Liver (tissue), 3 donors: ENCODE measurements around the gene CRB1.

Experiments used
- GABPA ChIP-seq, 2 donors: IDR thresholded peaks in 1 of 2; conservative IDR thresholded peaks in 1 of 2; 2 replicates each; pipeline ENCODE4 v1.6.1; 2016; ENCODE audit warnings: antibody characterized with exemption in 2 of 2, mild to moderate bottlenecking in 1 of 2, moderate library complexity in 1 of 2
- JUND ChIP-seq, 2 donors: IDR thresholded peaks; 2 replicates each; pipeline ENCODE4 v1.6.1; 2016; ENCODE audit warnings: antibody characterized with exemption in 2 of 2
- RAD21 ChIP-seq, 2 donors: IDR thresholded peaks; 2 replicates each; pipeline ENCODE4 v1.6.1; 2016; ENCODE audit warnings: antibody characterized with exemption in 2 of 2, mild to moderate bottlenecking in 2 of 2
- RXRA ChIP-seq, 2 donors: IDR thresholded peaks; 2 replicates each; pipeline ENCODE4 v1.6.1; 2017 to 2018; ENCODE audit warnings: antibody characterized with exemption in 2 of 2, mild to moderate bottlenecking in 1 of 2
- SP1 ChIP-seq: IDR thresholded peaks from 2 replicates; pipeline ENCODE4 v1.6.1; 2018; ENCODE audit warnings: antibody characterized with exemption, mild to moderate bottlenecking
- TAF1 ChIP-seq: conservative IDR thresholded peaks from 2 replicates; pipeline ENCODE4 v1.6.1; 2016; ENCODE audit warnings: antibody characterized with exemption, mild to moderate bottlenecking
- YY1 ChIP-seq: IDR thresholded peaks from 2 replicates; pipeline ENCODE4 v1.6.1; 2016; ENCODE audit warnings: antibody characterized with exemption, mild to moderate bottlenecking
- TF ChIP-seq, protein P1 (sequence below): fragments of 150-350 bp; IDR thresholded peaks from 2 replicates; pipeline ENCODE4 v1.5.1; 2017; ENCODE audit warnings: improper control_type of control experiment, low read depth, low read length; ENCODE audit not compliant: missing input control
- TF ChIP-seq, protein P2 (sequence below): IDR thresholded peaks from 2 replicates; pipeline ENCODE4 v1.6.1; 2016; ENCODE audit warnings: antibody characterized with exemption
- TF ChIP-seq, protein P3 (sequence below): IDR thresholded peaks from 2 replicates; pipeline ENCODE4 v1.6.1; 2016; ENCODE audit warnings: antibody characterized with exemption
- donor health status: healthy.
- donor health status: healthy.

DNA sequence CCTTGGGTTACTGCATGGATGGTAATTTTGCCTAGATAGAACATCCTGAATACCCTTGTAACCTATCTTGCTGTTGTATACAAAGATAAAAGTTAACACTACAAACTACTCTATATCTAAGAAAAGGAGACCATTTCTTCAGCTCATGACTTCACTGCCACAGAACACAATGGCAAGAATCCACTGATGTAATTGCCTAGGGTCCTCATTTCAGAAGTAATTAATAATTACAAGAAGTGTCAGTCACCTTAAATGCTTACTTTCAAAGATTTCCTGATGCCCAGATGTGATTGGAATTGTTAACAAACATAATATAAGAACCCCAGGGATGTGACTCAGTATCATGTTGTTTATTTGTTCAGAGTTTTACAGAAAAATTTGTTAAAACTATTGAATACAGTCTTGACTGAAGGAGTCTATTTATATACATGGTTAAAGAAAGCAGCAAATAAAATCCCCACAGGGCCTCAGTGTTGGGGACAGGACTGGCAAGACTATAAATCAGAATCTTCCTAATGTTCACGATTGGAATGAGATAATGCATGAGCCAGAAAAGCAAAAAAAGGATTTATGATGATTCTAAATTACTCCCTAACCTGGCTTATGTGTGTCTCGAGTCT lies 83.9 kb downstream of the CRB1 start:
- TF ChIP-seq, protein P1, sequence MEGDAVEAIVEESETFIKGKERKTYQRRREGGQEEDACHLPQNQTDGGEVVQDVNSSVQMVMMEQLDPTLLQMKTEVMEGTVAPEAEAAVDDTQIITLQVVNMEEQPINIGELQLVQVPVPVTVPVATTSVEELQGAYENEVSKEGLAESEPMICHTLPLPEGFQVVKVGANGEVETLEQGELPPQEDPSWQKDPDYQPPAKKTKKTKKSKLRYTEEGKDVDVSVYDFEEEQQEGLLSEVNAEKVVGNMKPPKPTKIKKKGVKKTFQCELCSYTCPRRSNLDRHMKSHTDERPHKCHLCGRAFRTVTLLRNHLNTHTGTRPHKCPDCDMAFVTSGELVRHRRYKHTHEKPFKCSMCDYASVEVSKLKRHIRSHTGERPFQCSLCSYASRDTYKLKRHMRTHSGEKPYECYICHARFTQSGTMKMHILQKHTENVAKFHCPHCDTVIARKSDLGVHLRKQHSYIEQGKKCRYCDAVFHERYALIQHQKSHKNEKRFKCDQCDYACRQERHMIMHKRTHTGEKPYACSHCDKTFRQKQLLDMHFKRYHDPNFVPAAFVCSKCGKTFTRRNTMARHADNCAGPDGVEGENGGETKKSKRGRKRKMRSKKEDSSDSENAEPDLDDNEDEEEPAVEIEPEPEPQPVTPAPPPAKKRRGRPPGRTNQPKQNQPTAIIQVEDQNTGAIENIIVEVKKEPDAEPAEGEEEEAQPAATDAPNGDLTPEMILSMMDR = no peak
- TF ChIP-seq RXRA (IDR thresholded peaks at IDR 0.05) (no peak), TAF1 (no peak), RAD21 (IDR thresholded peaks at IDR 0.05) (no peak), SP1 (no peak), YY1 (no peak), JUND (IDR thresholded peaks at IDR 0.05) (no peak), GABPA (IDR thresholded peaks at IDR 0.05 in 1 of 2, conservative IDR thresholded peaks at IDR 0.05 in 1 of 2) (no peak)
- TF ChIP-seq, protein P2, sequence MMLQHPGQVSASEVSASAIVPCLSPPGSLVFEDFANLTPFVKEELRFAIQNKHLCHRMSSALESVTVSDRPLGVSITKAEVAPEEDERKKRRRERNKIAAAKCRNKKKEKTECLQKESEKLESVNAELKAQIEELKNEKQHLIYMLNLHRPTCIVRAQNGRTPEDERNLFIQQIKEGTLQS = no peak
- TF ChIP-seq, protein P3, sequence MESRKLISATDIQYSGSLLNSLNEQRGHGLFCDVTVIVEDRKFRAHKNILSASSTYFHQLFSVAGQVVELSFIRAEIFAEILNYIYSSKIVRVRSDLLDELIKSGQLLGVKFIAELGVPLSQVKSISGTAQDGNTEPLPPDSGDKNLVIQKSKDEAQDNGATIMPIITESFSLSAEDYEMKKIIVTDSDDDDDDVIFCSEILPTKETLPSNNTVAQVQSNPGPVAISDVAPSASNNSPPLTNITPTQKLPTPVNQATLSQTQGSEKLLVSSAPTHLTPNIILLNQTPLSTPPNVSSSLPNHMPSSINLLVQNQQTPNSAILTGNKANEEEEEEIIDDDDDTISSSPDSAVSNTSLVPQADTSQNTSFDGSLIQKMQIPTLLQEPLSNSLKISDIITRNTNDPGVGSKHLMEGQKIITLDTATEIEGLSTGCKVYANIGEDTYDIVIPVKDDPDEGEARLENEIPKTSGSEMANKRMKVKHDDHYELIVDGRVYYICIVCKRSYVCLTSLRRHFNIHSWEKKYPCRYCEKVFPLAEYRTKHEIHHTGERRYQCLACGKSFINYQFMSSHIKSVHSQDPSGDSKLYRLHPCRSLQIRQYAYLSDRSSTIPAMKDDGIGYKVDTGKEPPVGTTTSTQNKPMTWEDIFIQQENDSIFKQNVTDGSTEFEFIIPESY = no peak
